Stimulated activated CD8-positive, alpha-beta memory T cell treated with anti-CD3 and anti-CD28 coated beads, Interleukin-7, amount 100 ng/mL, for 4 hours (primary cell): ENCODE results near the gene CISD3.

Experiments
- DNase-seq, 2 donors: peaks; one replicate each; pipeline ENCODE4 v3.0.0-alpha.2; 2020; ENCODE audit warnings: low read depth in 2 of 2

The CISD3 gene

GRCh38 chr17:38729886-38730525 lies at the start of gene CISD3:
TSS of gene CISD3 (plus strand) at chr17:38730341. CDS start at chr17:38730359, 18 bp downstream.
- peak; percentile 58 to 88 for DNase-seq

- DNase-seq: no peak
Observed at GRCh38 chr17:38681096-38681495, 49.0 kb upstream of the CISD3 start.

GRCh38 chr17:38685491-38685890 lies 44.6 kb upstream of the CISD3 start:
- DNase-seq: no peak

- no peak for DNase-seq
Observed at GRCh38 chr17:38687286-38687685, 42.9 kb upstream of the CISD3 start.

- DNase-seq: no peak
Observed at GRCh38 chr17:38690386-38690785, 39.8 kb upstream of the CISD3 start.

DNA sequence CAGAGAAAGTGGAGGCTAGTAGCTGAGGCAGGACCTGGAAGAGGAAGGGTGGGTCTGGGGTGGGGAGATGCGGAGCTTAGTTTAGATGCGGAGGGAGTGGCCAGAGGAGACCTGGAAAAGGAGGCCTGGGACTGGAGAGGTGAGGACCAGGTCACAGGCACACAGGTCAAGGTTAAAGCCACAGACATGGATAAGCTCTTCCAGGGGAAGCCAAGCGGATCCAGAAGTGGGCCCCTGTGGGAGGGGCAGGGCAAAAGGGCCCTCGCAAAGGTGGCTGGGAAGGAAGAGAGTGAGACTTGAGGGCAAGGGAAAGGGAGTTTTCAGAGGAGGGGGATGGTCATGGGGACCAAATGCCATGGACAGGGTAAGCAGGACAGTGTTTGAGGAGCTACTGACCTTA lies 39.0 kb upstream of the CISD3 start:
- no peak for DNase-seq

GRCh38 chr17:38693700-38694329 lies 36.3 kb upstream of the CISD3 start:
- no peak for DNase-seq

DNA sequence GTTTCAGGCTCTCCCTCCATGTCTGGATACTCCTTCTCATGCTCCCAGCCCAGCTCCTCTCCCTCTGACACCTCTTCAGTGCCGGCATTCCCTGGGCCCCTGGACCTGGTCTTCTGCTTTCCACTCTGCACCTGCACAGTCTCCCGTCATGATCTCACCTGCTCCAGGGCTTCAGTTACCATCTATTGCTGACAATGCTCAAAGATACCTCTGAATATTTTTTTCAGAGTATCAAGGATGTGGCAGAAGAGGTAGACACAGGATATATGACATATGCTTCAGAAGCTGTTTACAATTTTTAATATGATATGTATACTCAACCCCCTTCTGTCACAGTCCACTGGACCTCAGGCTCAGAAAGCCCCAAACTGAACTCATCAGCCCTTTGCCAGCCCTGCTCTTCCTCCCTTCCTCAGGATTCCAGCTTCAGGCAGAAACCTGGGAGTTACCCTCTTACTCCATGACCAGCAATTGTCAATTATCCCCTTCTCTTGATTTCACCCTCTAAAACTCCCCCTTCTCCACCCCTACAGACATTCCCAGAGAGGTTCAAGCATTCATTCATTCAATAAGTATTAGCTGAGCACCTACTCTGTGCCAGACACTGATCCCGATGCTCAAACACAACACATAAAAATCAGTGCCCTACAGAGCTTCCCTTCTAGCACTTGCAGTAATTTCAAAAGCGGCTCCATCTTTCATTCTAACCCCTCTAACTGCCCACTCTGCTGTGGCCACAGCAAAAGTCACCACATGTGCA lies 32.9 kb upstream of the CISD3 start:
- no peak for DNase-seq

DNA sequence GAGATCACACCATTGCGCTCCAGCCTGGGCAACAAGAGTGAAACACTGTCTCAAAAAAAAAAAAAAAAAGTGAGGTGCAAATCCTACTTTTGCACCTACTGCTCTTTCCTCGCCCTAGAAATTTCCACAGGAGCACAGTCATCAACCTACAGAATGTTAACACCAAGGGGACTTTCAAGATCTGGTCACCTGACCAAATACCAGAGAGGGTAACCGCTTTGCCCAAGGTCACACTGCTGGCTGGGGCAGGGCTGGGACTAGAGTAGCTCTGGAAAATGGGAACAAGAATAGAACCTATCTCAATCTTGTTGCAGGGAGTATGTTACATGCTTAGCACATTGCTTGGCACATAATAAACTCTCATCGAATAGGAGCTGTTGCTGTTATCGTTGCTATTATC lies 31.4 kb upstream of the CISD3 start:
- no peak for DNase-seq

GRCh38 chr17:38701504-38702165 lies 28.5 kb upstream of the CISD3 start:
- DNase-seq: peak; percentile 68 to 86

- peak; percentile 75 to 81 for DNase-seq
Observed at GRCh38 chr17:38702166-38702915, 27.8 kb upstream of the CISD3 start.

- DNase-seq: no peak
Observed at GRCh38 chr17:38702916-38703741, 27.0 kb upstream of the CISD3 start.

DNA sequence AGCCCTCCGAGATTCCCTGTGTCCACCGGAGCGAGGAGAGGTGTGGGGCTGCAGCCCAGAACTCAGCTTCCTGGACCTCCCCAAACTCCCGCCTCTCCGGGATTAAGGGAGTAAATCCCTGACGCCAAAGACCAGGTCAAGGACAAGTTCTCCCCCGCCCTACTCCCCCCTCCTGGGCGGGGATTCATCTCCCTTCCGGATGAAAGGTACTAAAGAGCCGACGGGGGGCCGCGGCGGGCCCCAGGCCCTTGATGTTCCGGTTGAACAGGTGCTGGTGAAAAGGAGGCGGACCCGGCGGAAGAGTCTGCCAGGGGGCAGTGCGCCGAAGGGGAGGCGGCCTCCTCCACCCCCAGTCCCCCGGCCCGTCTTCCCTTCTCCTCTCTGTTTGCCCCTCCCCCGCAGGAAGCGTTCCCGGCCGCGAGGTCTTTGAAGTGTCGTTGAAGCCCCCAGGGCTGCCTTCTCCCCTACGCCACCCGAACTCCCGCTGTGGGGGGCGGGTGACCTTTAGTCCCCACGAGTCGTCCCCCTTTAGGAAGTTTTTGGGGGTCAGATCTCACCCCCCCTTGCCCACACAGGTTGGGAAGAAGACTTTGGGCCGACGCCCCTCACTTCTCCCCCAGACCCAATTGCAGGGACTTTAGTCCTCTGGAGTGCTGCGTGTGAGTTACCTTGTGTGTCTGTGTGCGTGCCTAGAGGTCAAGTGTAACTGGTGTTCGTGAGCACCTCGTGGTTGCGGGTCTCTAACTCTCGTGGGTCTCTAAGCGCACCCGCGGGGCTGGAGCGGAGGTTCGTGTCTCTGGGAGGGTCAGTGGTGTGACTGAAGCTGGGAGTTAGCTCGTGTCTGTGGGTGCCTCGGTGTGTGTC lies 26.2 kb upstream of the CISD3 start:
- DNase-seq: peak; percentile 83 to 87

DNA sequence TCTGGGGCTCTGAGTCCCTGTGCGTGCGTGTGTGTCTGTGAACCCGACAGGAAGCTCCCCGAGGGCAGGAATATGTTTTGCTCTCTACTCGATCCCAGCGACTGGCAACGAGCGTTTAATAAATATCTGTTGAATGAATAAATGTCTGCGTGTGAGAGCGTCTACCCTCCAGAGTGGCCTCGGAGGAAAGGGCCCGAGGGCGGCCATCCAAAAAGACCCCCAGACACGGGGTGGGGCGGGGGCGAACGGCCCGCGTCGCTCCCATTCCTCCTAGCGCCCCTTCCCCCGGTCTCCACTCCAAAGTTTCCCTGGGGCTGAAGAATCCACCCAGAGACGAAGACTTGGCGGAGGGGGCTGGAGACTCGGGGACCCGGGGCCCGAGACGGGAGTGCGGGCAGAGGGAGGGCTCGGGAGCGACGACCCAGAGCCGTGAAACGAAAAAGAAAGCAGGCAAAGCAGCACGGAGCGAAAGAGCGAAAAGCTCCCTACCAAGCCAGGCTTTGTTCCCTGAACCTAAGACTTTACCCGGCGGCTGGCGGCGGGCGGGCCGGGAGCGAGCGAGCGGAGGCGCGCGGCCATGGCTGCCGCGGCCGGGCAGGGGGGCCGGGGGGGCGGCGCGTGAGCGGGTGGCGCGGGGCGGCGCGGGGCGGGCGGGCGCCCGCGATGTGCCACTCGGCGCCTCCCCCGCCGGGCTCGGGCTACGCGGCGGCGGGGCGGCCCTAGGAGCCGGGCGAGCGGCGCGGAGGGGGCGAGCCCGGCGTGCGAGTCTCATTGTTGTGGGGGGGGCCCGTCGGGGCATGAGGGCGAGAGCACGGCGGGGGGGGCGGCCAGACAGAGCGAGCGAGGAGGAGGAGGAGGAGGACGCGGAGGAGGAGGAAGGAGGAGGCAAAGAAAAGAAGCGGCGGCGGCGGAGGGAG lies 25.3 kb upstream of the CISD3 start, which contains the start of gene MLLT6:
MLLT6 (plus strand) TSS at position 668 of the 917 bp plus-strand sequence. CDS start 360 bp downstream, outside the sequence.
- peak; percentile 81 to 87 for DNase-seq

DNA sequence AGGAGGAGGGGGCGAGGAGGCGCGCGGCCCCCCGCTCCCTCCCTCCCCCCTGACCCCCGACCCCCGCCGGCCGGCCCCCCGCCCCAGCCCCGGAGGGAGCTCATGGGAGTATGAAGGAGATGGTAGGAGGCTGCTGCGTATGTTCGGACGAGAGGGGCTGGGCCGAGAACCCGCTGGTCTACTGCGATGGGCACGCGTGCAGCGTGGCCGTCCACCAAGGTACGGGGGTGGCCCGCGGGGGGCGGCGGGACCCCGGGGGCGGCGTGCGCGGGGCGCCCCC lies 24.7 kb upstream of the CISD3 start:
- no peak for DNase-seq

DNA sequence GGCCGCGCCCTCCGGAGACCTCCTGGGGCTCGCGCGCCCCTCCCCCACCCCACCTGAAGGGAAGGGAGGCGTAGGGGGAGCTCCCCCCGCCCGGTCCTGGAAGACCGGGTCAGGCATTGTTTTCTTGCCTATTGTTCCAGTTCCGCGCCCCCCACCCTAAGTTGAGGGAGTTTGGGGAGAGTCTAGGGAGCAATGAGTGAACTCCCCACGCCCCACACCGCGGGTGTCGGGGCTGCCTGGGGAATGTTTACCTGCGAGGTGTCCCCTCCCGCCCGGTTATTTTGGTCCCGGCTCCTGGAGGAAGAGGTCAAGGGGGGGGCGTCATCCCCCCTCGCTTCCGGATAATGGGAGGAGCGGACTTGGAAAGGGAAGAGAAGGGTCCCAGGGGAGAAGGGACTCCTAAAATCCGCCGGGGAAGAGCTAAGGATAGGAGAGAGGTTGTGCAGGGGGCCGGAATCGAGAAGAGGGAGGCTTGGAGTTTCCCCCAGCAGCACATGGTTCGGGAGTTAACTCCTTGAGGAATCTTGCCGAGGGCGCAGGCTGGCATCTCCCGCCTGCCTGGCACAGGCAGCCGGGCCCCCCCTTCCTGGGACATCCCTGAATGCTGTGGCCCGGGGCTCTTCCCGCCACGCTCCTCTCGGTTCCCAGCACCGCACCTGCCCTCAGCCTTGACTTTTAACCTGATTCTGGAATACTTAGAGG lies 24.2 kb upstream of the CISD3 start:
- peak in 1 of 2 donors; percentile 52 for DNase-seq

- peak in 1 of 2 donors; percentile 56 for DNase-seq
Observed at GRCh38 chr17:38706505-38707216, 23.5 kb upstream of the CISD3 start.
